OCI-LY1 (cell line): ENCODE results near the gene CD74.
A peak's percentile ranks its signal among the peaks of the same experiment; 100 is the strongest.

Source experiments
- H2AFZ ChIP-seq: fragments of 200-600 bp; sonication (generic), shearing (Covaris generic); 2 replicates; pipeline ENCODE4 v1.6.0; 2014; ENCODE audit warnings: antibody characterized with exemption, mild to moderate bottlenecking, low read length
- H3F3A ChIP-seq: fragments of 200-600 bp; sonication (generic), shearing (Covaris generic); 2 replicates; pipeline ENCODE4 v1.6.0; 2014; ENCODE audit warnings: mild to moderate bottlenecking, antibody characterized with exemption, low read length, moderate library complexity; ENCODE audit not compliant: insufficient read depth
- H3K27ac ChIP-seq: fragments of 200-600 bp; sonication (generic); 2 replicates; pipeline ENCODE4 v1.5.1; 2014; ENCODE audit warnings: low read length, mixed run types, mild to moderate bottlenecking, low read depth; ENCODE audit not compliant: poor library complexity, severe bottlenecking
- H3K27me3 ChIP-seq: fragments of 200-600 bp; sonication (generic); 2 replicates; pipeline ENCODE4 v1.6.0; 2014; ENCODE audit warnings: antibody characterized with exemption, mild to moderate bottlenecking, low read length, moderate library complexity; ENCODE audit not compliant: insufficient read depth
- H3K36me3 ChIP-seq: fragments of 200-600 bp; sonication (generic); 2 replicates; pipeline ENCODE4 v1.6.1; 2014; ENCODE audit warnings: mild to moderate bottlenecking, antibody characterized with exemption, low read length, moderate library complexity, mixed read lengths; ENCODE audit not compliant: insufficient read depth
- H3K4me1 ChIP-seq: fragments of 200-600 bp; sonication (generic); 2 replicates; pipeline ENCODE4 v1.5.1; 2014; ENCODE audit warnings: mild to moderate bottlenecking, low read length, moderate library complexity; ENCODE audit not compliant: insufficient read depth, severe bottlenecking
- H3K4me2 ChIP-seq: fragments of 200-600 bp; sonication (generic), shearing (Covaris generic); 2 replicates; pipeline ENCODE4 v1.6.1; 2014; ENCODE audit warnings: low read length
- H3K4me3 ChIP-seq: fragments of 200-600 bp; sonication (generic); 2 replicates; pipeline ENCODE4 v1.5.1; 2014; ENCODE audit warnings: low read length, low read depth, mild to moderate bottlenecking, mixed read lengths; ENCODE audit not compliant: poor library complexity, severe bottlenecking
- H3K79me2 ChIP-seq: fragments of 200-600 bp; shearing (Covaris generic); 2 replicates; pipeline ENCODE4 v1.6.1; 2016; ENCODE audit warnings: mixed run types, low read length, mixed read lengths; ENCODE audit not compliant: insufficient read depth
- H3K9ac ChIP-seq: fragments of 200-600 bp; sonication (generic), shearing (Covaris generic); 2 replicates; pipeline ENCODE4 v1.6.1; 2014; ENCODE audit warnings: mild to moderate bottlenecking, low read length, mixed read lengths
- H3K9me2 ChIP-seq: fragments of 200-600 bp; sonication (generic), shearing (Covaris generic); 2 replicates; pipeline ENCODE4 v1.6.1; 2014; ENCODE audit warnings: low read depth, mild to moderate bottlenecking, low read length, mixed read lengths
- H3K9me3 ChIP-seq: fragments of 200-600 bp; shearing (Covaris generic); 2 replicates; pipeline ENCODE4 v1.6.1; 2014; ENCODE audit warnings: low read length, mixed read lengths
- H4K20me1 ChIP-seq: fragments of 200-600 bp; sonication (generic), shearing (Covaris generic); 2 replicates; pipeline ENCODE4 v1.6.0; 2016; ENCODE audit warnings: mild to moderate bottlenecking, low read length; ENCODE audit not compliant: insufficient read depth
- CTCF ChIP-seq: fragments of 200-600 bp; sonication (generic), shearing (Covaris generic); IDR thresholded peaks from 2 replicates; pipeline ENCODE4 v1.5.1; 2017; ENCODE audit warnings: mild to moderate bottlenecking, antibody characterized with exemption, low read length, moderate library complexity, mixed read lengths
- EZH2 ChIP-seq: fragments of 200-600 bp; sonication (generic), shearing (Covaris generic); IDR thresholded peaks from 2 replicates; pipeline ENCODE4 v1.8.0; 2017; ENCODE audit warnings: borderline replicate concordance, mixed run types, mild to moderate bottlenecking, antibody characterized with exemption, low read length, moderate library complexity, mixed read lengths

CD74 gene

GRCh38 chr5:150357326-150358260 is 55.1 kb downstream of the CD74 start, which contains the start of gene TCOF1:
TSS of gene TCOF1 (plus strand) at chr5:150357697. CDS start at chr5:150357747, 50 bp downstream.
- peaks cover 17% of the 10 kb centered on the region for H3K79me2 ChIP-seq
- peaks cover 33% of the 10 kb centered on the region for H3K36me3 ChIP-seq
- no peaks in the 10 kb centered on the region for H3K9me3 ChIP-seq
- peak within 1 kb of the TSS; percentile 92 for H3K9ac ChIP-seq
- H3K27me3 ChIP-seq = no peaks in the 10 kb centered on the region
- peak within 1 kb of the TSS; percentile 91 for H2AFZ ChIP-seq
- H4K20me1 ChIP-seq = no peaks in the 10 kb centered on the region
- H3K27ac ChIP-seq = peak within 1 kb of the TSS; percentile 11
- H3K9me2 ChIP-seq = no peaks in the 10 kb centered on the region
- H3F3A ChIP-seq = no peaks in the 10 kb centered on the region
- H3K4me1 ChIP-seq = peaks cover 21% of the 10 kb centered on the region
- peak within 1 kb of the TSS; percentile 95 for H3K4me3 ChIP-seq
- TF ChIP-seq EZH2 (no peak), CTCF (no peak)
- peak within 1 kb of the TSS; percentile 79 for H3K4me2 ChIP-seq

- Histone ChIP-seq H3K27ac (no peak overlapping the region), H3K36me3 (peaks cover 24% of the 10 kb centered on the region), H3K79me2 (peaks cover 17% of the 10 kb centered on the region), H3K27me3 (no peaks in the 10 kb centered on the region), H2AFZ (peak overlapping the region; percentile 91), H3K9me3 (no peaks in the 10 kb centered on the region), H3K9ac (peak overlapping the region; percentile 42; the same call in 1 of the 2 replicates), H3K4me3 (peak overlapping the region; percentile 95), H3K4me2 (peak overlapping the region; percentile 73), H3K4me1 (peaks cover 21% of the 10 kb centered on the region), H3F3A (no peaks in the 10 kb centered on the region), H4K20me1 (no peaks in the 10 kb centered on the region), H3K9me2 (no peaks in the 10 kb centered on the region)
- TF ChIP-seq CTCF (no peak), EZH2 (no peak)
These were observed 56.0 kb downstream of the CD74 start for GRCh38 chr5:150356575-150357294.

GRCh38 chr5:150355791-150356190 is 56.9 kb downstream of the CD74 start:
- no peak overlapping the region for H2AFZ ChIP-seq
- H3F3A ChIP-seq = no peaks in the 10 kb centered on the region
- H3K4me3 ChIP-seq = no peak overlapping the region
- H3K27ac ChIP-seq = no peak overlapping the region
- H3K9ac ChIP-seq = no peak overlapping the region
- no peaks in the 10 kb centered on the region for H3K27me3 ChIP-seq
- H3K4me2 ChIP-seq = no peak overlapping the region
- peaks cover 17% of the 10 kb centered on the region for H3K79me2 ChIP-seq
- no peaks in the 10 kb centered on the region for H3K9me3 ChIP-seq
- peaks cover 15% of the 10 kb centered on the region; the same call in 1 of the 2 replicates for H3K36me3 ChIP-seq
- TF ChIP-seq CTCF (no peak), EZH2 (no peak)
- H4K20me1 ChIP-seq = no peaks in the 10 kb centered on the region
- H3K4me1 ChIP-seq = peaks cover 23% of the 10 kb centered on the region
- H3K9me2 ChIP-seq = no peaks in the 10 kb centered on the region
